Retinal pigment epithelial cell (primary cell): Measurements from ENCODE around the gene NRG3.

Experiments used
- DNase-seq: peaks from one replicate; pipeline ENCODE4 v3.0.0-alpha.2; 2010; ENCODE audit warnings: low read depth
- H3K4me3 ChIP-seq: 2 replicates; pipeline ENCODE4 v1.5.1; 2011; ENCODE audit warnings: mild to moderate bottlenecking, low read length, control low read depth, moderate library complexity
- CTCF ChIP-seq: conservative IDR thresholded peaks from 2 replicates; pipeline ENCODE4 v1.5.1; 2011; ENCODE audit warnings: low read depth, low read length, control low read depth, inconsistent platforms

NRG3 gene

GRCh38 chr10:82190432-82191260 is 315.7 kb downstream of the NRG3 start:
- no peak for TF ChIP-seq CTCF
- no peak for DNase-seq
- no peak overlapping the region for H3K4me3 ChIP-seq

- no peak for TF ChIP-seq CTCF
- DNase-seq = no peak
- H3K4me3 ChIP-seq = no peak overlapping the region
Observed at GRCh38 chr10:82191653-82192052, 316.7 kb downstream of the NRG3 start.

GRCh38 chr10:82192665-82193064 is 317.7 kb downstream of the NRG3 start:
- TF ChIP-seq CTCF = no peak
- no peak overlapping the region for H3K4me3 ChIP-seq
- DNase-seq = no peak

- no peak for DNase-seq
- no peak overlapping the region for H3K4me3 ChIP-seq
- no peak for TF ChIP-seq CTCF
Observed at GRCh38 chr10:82194419-82194818, 319.4 kb downstream of the NRG3 start.

GRCh38 chr10:82206831-82207230 is 331.8 kb downstream of the NRG3 start:
- peak; percentile 86 for DNase-seq

GRCh38 chr10:82208726-82209125 is 333.7 kb downstream of the NRG3 start:
- DNase-seq = no peak
- no peak for TF ChIP-seq CTCF
- H3K4me3 ChIP-seq = no peak overlapping the region

More at GRCh38 chr10:82206831-82207230, 331.8 kb downstream of the NRG3 start:
- H3K4me3 ChIP-seq = no peak overlapping the region
- no peak for TF ChIP-seq CTCF

GRCh38 chr10:82210331-82210730 is 335.3 kb downstream of the NRG3 start:
- TF ChIP-seq CTCF = no peak
- H3K4me3 ChIP-seq = no peak overlapping the region
- DNase-seq = no peak
